Ovary (tissue), 9 donors: ENCODE measurements around the gene SH3TC2. TPM values are rescaled to one million over a fixed set of nuclear protein-coding genes. Genes with fewer than 3 reads are reported as not detected.

Experiments
- DNase-seq, 5 donors: peaks; one replicate each; pipeline ENCODE4 v3.0.0-alpha.2; 2019 to 2020
- H3K27ac ChIP-seq, 2 donors: fragments of 200-600 bp; one replicate each; pipeline versions ENCODE4 v1.5.1 to v1.8.0; 2019 to 2022
- H3K27me3 ChIP-seq: fragments of 200-600 bp; one replicate; pipeline ENCODE4 v1.8.0; 2022
- H3K36me3 ChIP-seq: fragments of 200-600 bp; sonication (generic); one replicate; pipeline ENCODE4 v1.5.1; 2019
- H3K4me1 ChIP-seq: one replicate; pipeline ENCODE4 v1.8.1; 2013; ENCODE audit warnings: mild to moderate bottlenecking, moderate library complexity; ENCODE audit not compliant: insufficient read depth
- H3K4me3 ChIP-seq: fragments of 200-600 bp; sonication (generic); one replicate; pipeline ENCODE4 v1.5.1; 2017
- H3K9me3 ChIP-seq, 2 donors: fragments of 200-600 bp in 1 of 2; sonication (generic) in 1 of 2; one replicate each; pipeline versions ENCODE4 v1.5.1 to v1.8.1; 2013 to 2019; ENCODE audit warnings: mild to moderate bottlenecking in 1 of 2, moderate library complexity in 1 of 2
- CTCF ChIP-seq, 3 donors: fragments of 450-650 bp in 2 of 3; fragments of 200-600 bp in 1 of 3; IDR thresholded peaks; one replicate each; pipeline versions ENCODE4 v1.5.1 to v1.8.0; 2016 to 2022; ENCODE audit warnings: antibody characterized with exemption in 3 of 3, mild to moderate bottlenecking in 1 of 3
- EP300 ChIP-seq: sonication (generic); formaldehyde crosslinking; IDR thresholded peaks from one replicate; pipeline ENCODE4 v1.6.1; 2017; ENCODE audit warnings: antibody characterized with exemption
- POLR2A ChIP-seq: fragments of 450-650 bp; IDR thresholded peaks from one replicate; pipeline ENCODE4 v1.6.1; 2017; ENCODE audit warnings: antibody characterized with exemption, mild to moderate bottlenecking, moderate library complexity
- WGBS, 3 donors: extraction: QIAGEN DNeasy Blood & Tissue Kit in 1 of 3; methylation state at CpG; one replicate each; pipeline versions ENCODE4 v1.1.5 to v1.1.7; 2013 to 2017; 5-methylcytosine and 5-hydroxymethylcytosine counted together
- intact Hi-C, 4 donors: fragments of 100-400 bp; cut with DNase I; formaldehyde crosslinking; loops; one replicate each; pipeline versions ENCODE4 v1.11.0 to v1.15.1; 2022 to 2023
- polyA plus RNA-seq, 2 donors: library from polyadenylated mRNA; stranded (reverse); fragments of 200-250 nt in 1 of 2; fragments of 350-450 nt in 1 of 2; fragmentation: Illumina TruSeq in 1 of 2; extraction: RNeasy Lipid Tissue Mini Kit (QIAGEN cat#74804) in 1 of 2; gene quantifications; one replicate each; pipeline ENCODE4 v1.2.3, GENCODE V29; 2013 to 2014
- total RNA-seq, 7 donors: library from RNA; depleted of rRNA in 2 of 7; stranded (reverse); fragments of >200 nt in 2 of 7; fragmentation: NEBNext Ultra II Directional in 3 of 7; extraction: Animal tissue kit (Norgen Biotek cat#: 25700) in 3 of 7; gene quantifications; one replicate each; pipeline versions ENCODE4 v1.1.0 to v1.2.4, GENCODE V29; 2016 to 2023
- donor health status: DM: no; HTN: no; CAD: no; lungs with moderate emphysema.
- donor health status: DM: no; HTN: no; CAD: no.
- donor health status: Bipolar disorder and iron deficiency.
- donor health status: DM: yes; HTN: yes; CAD: no.
- donor health status: DM: no; HTN: no; CAD: no.
- donor health status: DM: yes; HTN: yes; CAD: no.

Gene SH3TC2
- total and polyA plus RNA-seq, 9 donors: 0.18 to 0.80 (median 0.59) TPM

GRCh38 chr5:149018909-149019443 is 43.9 kb downstream of the SH3TC2 start:
- no peaks in the 10 kb centered on the region for H3K36me3 ChIP-seq
- no peak overlapping the region for H3K27ac ChIP-seq
- intact Hi-C loops: no loop called here
- no peak for TF ChIP-seq POLR2A
- no peak for TF ChIP-seq CTCF (IDR thresholded peaks at IDR 0.05)
- TF ChIP-seq EP300: no peak
- H3K4me1 ChIP-seq: no peaks in the 10 kb centered on the region
- no peaks in the 10 kb centered on the region for H3K27me3 ChIP-seq
- H3K9me3 ChIP-seq: no peaks in the 10 kb centered on the region
- WGBS, 3 donors: 26 to 34% (median 27%) methylated on average over 2 of the region's 2 CpGs
- no peak for DNase-seq
- no peak overlapping the region for H3K4me3 ChIP-seq

GRCh38 chr5:149017636-149018035 is 45.2 kb downstream of the SH3TC2 start:
- 70 to 80% (median 77%) methylated on average over 1 of the region's 1 CpG for WGBS, 3 donors
- Histone ChIP-seq H3K27ac (no peak overlapping the region), H3K27me3 (no peaks in the 10 kb centered on the region), H3K36me3 (no peaks in the 10 kb centered on the region), H3K4me1 (no peaks in the 10 kb centered on the region), H3K9me3 (no peaks in the 10 kb centered on the region), H3K4me3 (no peak overlapping the region)
- no peak for TF ChIP-seq EP300
- TF ChIP-seq POLR2A: no peak
- TF ChIP-seq CTCF (IDR thresholded peaks at IDR 0.05): no peak
- DNase-seq: no peak
- intact Hi-C loops: no loop called here

GRCh38 chr5:149015561-149015960 is 47.3 kb downstream of the SH3TC2 start:
- no peak overlapping the region for H3K4me3 ChIP-seq

GRCh38 chr5:149015126-149015525 is 47.7 kb downstream of the SH3TC2 start:
- no peak overlapping the region for H3K4me3 ChIP-seq
- no peaks in the 10 kb centered on the region for H3K27me3 ChIP-seq
- TF ChIP-seq POLR2A (no peak), EP300 (no peak), CTCF (IDR thresholded peaks at IDR 0.05) (no peak)
- no peaks in the 10 kb centered on the region for H3K36me3 ChIP-seq
- H3K27ac ChIP-seq: no peak overlapping the region
- 83 to 95% (median 89%) methylated on average over 1 of the region's 1 CpG for WGBS, 3 donors
- H3K4me1 ChIP-seq: no peaks in the 10 kb centered on the region
- no peak for DNase-seq
- no peaks in the 10 kb centered on the region for H3K9me3 ChIP-seq
- intact Hi-C loops: no loop called here

More at GRCh38 chr5:149015561-149015960, 47.3 kb downstream of the SH3TC2 start:
- Histone ChIP-seq H3K4me1 (no peaks in the 10 kb centered on the region), H3K27ac (no peak overlapping the region), H3K36me3 (no peaks in the 10 kb centered on the region), H3K27me3 (no peaks in the 10 kb centered on the region), H3K9me3 (no peaks in the 10 kb centered on the region)
- intact Hi-C loops: no loop called here
- no peak for DNase-seq
- TF ChIP-seq CTCF (IDR thresholded peaks at IDR 0.05): no peak
- no peak for TF ChIP-seq POLR2A
- no peak for TF ChIP-seq EP300
- WGBS, 3 donors: 56 to 76% (median 64%) methylated on average over 1 of the region's 1 CpG
